ENCODE data around the gene DUT. TPM values are rescaled to one million over a fixed set of nuclear protein-coding genes. Genes with fewer than 3 reads are reported as not detected.
A peak's percentile ranks its signal among the peaks of the same experiment; 100 is the strongest.

DUT gene
- total RNA-seq, 2 donors from 2014 or later: 87.0 to 104 TPM

DNA sequence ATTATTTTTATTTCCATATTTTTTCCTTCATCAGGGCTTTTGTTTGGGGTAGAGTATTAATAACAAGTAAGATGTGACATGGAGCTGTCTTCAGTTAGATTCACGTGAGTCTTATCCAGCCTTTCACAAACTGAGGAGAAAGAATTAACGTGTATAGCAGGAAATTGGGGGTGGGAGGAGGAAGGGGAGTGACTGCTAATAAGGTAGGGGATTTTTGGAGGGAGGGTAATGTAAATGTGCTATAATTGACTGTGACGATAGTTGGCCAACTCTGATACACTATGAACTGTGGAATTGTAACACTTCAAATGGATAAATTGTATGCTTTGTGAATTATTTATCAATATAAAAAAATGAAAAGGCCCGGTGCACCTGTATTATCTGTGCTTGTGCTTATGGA is 8.9 kb downstream of the DUT start:
- no peaks in the 10 kb centered on the region for H3K36me3 ChIP-seq
- H3K4me3 ChIP-seq: no peak overlapping the region
- intact Hi-C loops (cut with DNase I): no loop called here
- 82% methylated on average over 4 of the region's 4 CpGs for WGBS
- no peaks in the 10 kb centered on the region for H3K27me3 ChIP-seq (replicated peaks; ENCODE audit: insufficient read depth)
- no peaks in the 10 kb centered on the region for H3K4me1 ChIP-seq (replicated peaks)
- DNase-seq (ENCODE audit: low spot score): no peak
- TF ChIP-seq POLR2AphosphoS5 (IDR thresholded peaks at IDR 0.05) (no peak), POLR2A (IDR thresholded peaks at IDR 0.05) (no peak)
- TF ChIP-seq, protein P1, sequence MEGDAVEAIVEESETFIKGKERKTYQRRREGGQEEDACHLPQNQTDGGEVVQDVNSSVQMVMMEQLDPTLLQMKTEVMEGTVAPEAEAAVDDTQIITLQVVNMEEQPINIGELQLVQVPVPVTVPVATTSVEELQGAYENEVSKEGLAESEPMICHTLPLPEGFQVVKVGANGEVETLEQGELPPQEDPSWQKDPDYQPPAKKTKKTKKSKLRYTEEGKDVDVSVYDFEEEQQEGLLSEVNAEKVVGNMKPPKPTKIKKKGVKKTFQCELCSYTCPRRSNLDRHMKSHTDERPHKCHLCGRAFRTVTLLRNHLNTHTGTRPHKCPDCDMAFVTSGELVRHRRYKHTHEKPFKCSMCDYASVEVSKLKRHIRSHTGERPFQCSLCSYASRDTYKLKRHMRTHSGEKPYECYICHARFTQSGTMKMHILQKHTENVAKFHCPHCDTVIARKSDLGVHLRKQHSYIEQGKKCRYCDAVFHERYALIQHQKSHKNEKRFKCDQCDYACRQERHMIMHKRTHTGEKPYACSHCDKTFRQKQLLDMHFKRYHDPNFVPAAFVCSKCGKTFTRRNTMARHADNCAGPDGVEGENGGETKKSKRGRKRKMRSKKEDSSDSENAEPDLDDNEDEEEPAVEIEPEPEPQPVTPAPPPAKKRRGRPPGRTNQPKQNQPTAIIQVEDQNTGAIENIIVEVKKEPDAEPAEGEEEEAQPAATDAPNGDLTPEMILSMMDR (IDR thresholded peaks at IDR 0.05): no peak
- H3K9me3 ChIP-seq: no peaks in the 10 kb centered on the region
- H3K27ac ChIP-seq: no peak overlapping the region

DNA sequence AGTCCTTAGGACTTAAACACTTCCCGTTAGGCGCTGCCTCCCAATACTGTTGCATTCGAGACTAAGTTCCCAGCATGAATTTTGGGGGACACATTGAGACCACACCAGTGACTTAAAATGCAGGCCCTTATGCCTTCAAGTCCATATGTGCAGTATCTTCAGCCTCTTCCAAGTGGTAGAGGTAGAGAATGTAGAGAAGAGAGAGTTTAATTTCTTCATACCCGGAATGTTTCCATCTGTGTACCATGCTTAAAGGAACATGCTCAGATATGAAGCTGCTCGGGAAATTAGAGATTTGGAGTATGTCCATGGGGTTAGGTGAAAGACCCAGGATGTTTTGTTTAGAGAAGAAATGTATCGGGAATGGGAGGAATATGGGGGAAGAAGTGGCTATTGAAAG is 12.6 kb downstream of the DUT start:
- no peak overlapping the region for H3K4me3 ChIP-seq
- no peaks in the 10 kb centered on the region for H3K36me3 ChIP-seq
- H3K4me1 ChIP-seq (replicated peaks): no peaks in the 10 kb centered on the region
- 91% methylated on average over 6 of the region's 6 CpGs for WGBS
- no peak overlapping the region for H3K27ac ChIP-seq
- intact Hi-C loops (cut with DNase I): no loop called here
- no peaks in the 10 kb centered on the region for H3K27me3 ChIP-seq (replicated peaks; ENCODE audit: insufficient read depth)
- DNase-seq (ENCODE audit: low spot score): no peak
- TF ChIP-seq, protein P1 (IDR thresholded peaks at IDR 0.05): no peak
- TF ChIP-seq POLR2A (IDR thresholded peaks at IDR 0.05) (no peak), POLR2AphosphoS5 (IDR thresholded peaks at IDR 0.05) (no peak)
- no peaks in the 10 kb centered on the region for H3K9me3 ChIP-seq

DNA sequence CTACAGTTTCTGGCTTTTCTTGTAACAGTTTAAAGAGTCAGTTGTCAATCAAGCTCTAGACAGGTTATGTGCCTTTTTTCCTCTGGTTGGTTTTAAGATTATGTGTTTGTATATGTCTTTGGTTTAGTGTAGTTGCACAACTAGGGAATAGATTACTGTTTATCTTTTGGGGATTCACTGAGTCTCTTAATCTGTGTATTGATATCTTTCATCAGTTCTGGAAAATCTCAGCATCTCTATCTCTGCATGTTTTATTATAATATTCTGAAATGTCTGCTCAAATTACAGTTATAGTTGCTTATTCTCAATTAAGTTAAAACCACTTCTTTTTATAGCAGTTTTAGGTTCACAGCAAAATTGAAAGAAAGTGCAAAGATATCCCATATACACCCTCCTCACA is 14.3 kb downstream of the DUT start:
- Histone ChIP-seq H3K36me3 (no peaks in the 10 kb centered on the region), H3K4me1 (replicated peaks) (no peaks in the 10 kb centered on the region), H3K9me3 (no peaks in the 10 kb centered on the region), H3K27me3 (replicated peaks; ENCODE audit: insufficient read depth) (no peaks in the 10 kb centered on the region), H3K27ac (no peak overlapping the region), H3K4me3 (no peak overlapping the region)
- DNase-seq (ENCODE audit: low spot score): no peak
- intact Hi-C loops (cut with DNase I): no loop called here
- TF ChIP-seq, protein P1 (IDR thresholded peaks at IDR 0.05): no peak
- TF ChIP-seq POLR2AphosphoS5 (IDR thresholded peaks at IDR 0.05): no peak
- no peak for TF ChIP-seq POLR2A (IDR thresholded peaks at IDR 0.05)

DNA sequence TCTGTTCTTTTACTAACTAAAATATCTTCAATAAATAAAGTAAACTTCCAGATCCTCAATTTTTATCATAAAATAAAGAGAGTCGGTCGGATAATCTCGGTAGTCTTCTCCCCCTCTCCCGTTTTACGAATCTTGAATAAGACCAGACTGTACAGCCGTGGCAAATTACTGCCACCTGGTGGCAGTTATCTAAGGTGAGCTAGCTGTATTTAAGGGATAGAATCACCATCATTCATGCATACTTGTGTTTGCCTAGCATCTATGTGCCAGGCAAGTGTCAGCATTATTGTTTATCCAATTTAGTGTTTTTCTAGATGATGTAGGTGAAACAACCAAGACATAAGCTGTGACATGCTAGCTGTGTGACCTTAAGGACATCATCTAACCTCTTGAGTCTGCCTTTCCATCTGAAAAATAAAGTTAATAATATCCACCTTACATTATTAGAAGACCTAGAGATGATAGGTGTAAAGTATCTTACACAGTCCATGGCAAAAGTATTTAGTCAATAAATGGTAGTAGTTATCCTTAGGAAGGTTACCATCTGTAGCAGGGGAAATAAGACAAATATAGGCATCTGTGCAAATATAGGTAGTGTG is 21.3 kb downstream of the DUT start:
- intact Hi-C loops (cut with DNase I): loop anchor here (10.0 kb wide), 1 partner anchor 452 kb away; no protein-coding TSS in a partner anchor
- H3K27me3 ChIP-seq (replicated peaks; ENCODE audit: insufficient read depth): no peaks in the 10 kb centered on the region
- no peaks in the 10 kb centered on the region for H3K9me3 ChIP-seq
- 14% methylated on average over 6 of the region's 6 CpGs for WGBS
- peak; percentile 64 for DNase-seq (ENCODE audit: low spot score)
- H3K4me1 ChIP-seq (replicated peaks): no peaks in the 10 kb centered on the region
- H3K36me3 ChIP-seq: no peaks in the 10 kb centered on the region
- TF ChIP-seq, protein P1 (IDR thresholded peaks at IDR 0.05): peak; percentile 33 to 67 (median 64)
- TF ChIP-seq POLR2AphosphoS5 (IDR thresholded peaks at IDR 0.05): no peak
- TF ChIP-seq POLR2A (IDR thresholded peaks at IDR 0.05): no peak
- H3K27ac ChIP-seq: no peak overlapping the region
- H3K4me3 ChIP-seq: no peak overlapping the region

DNA sequence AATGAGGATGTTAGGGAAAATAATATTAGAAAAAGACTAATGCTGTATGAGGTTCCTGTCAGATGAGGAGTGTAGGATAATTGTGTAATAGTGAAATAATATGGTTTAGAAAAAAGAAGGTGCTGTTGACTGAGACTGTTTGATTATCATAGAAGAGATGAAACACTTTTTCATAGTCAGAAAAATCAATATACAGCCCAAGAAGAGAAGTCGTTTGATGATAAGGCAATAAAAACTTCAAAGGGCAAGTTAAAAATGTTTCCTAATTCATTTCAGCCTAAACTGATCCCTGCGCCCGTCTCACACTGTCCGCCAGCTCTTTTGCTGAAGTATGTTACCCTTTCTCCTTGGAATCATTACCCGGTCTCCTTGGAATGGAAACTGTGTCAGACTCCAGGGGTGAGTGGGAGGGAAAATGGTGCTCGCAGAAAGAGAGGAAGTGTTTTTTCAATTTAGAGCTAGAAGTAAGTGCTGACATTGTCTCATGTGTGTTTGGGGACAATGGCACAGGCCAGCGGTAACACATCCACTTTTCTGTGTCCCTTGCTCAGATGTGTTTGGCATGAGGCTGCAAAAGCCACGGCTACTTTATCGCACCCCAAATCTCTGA is 23.6 kb downstream of the DUT start:
- intact Hi-C loops (cut with DNase I): loop anchor here (5.0 to 10.0 kb wide), 2 partner anchors 293 to 450 kb away; partner anchors contain the start of gene FBN1
- H3K36me3 ChIP-seq: no peaks in the 10 kb centered on the region
- WGBS: 43% methylated on average over 9 of the region's 9 CpGs
- DNase-seq (ENCODE audit: low spot score): no peak
- H3K27ac ChIP-seq: no peak overlapping the region
- H3K4me1 ChIP-seq (replicated peaks): no peaks in the 10 kb centered on the region
- H3K9me3 ChIP-seq: no peaks in the 10 kb centered on the region
- H3K4me3 ChIP-seq: no peak overlapping the region
- no peaks in the 10 kb centered on the region for H3K27me3 ChIP-seq (replicated peaks; ENCODE audit: insufficient read depth)
- TF ChIP-seq, protein P1 (IDR thresholded peaks at IDR 0.05): no peak
- no peak for TF ChIP-seq POLR2AphosphoS5 (IDR thresholded peaks at IDR 0.05)
- no peak for TF ChIP-seq POLR2A (IDR thresholded peaks at IDR 0.05)
